WERI-Rb-1 (cell line): ENCODE measurements around the gene SPAG6.

ENCODE experiments used
- DNase-seq: peaks from one replicate; pipeline ENCODE4 v3.0.0-alpha.2; 2020
- H3K27ac ChIP-seq: fragments of 250-450 bp; sonication (Bioruptor Pico); 2 replicates; pipeline ENCODE4 v1.5.1; 2020; ENCODE audit warnings: mild to moderate bottlenecking, moderate library complexity
- H3K27me3 ChIP-seq: fragments of 250-450 bp; sonication (Bioruptor Pico); 2 replicates; pipeline ENCODE4 v1.5.1; 2021; ENCODE audit warnings: mild to moderate bottlenecking, low read depth, moderate library complexity; ENCODE audit not compliant: insufficient read depth, severe bottlenecking
- H3K36me3 ChIP-seq: fragments of 250-450 bp; sonication (Bioruptor Pico); 2 replicates; pipeline ENCODE4 v1.5.1; 2020; ENCODE audit warnings: mild to moderate bottlenecking, moderate library complexity
- H3K4me3 ChIP-seq: 2 replicates; pipeline ENCODE4 v1.5.1; 2011; ENCODE audit warnings: low read depth, mild to moderate bottlenecking, control low read depth, low read length
- H3K9me3 ChIP-seq: fragments of 250-450 bp; sonication (Bioruptor Pico); 2 replicates; pipeline ENCODE4 v1.5.1; 2021; ENCODE audit warnings: mild to moderate bottlenecking, moderate library complexity; ENCODE audit not compliant: severe bottlenecking
- TF ChIP-seq, protein P1 (sequence below): IDR thresholded peaks from 2 replicates; pipeline ENCODE4 v1.5.1; 2011; ENCODE audit warnings: low read depth, mild to moderate bottlenecking, control low read depth, inconsistent platforms, low read length

The SPAG6 gene

DNA sequence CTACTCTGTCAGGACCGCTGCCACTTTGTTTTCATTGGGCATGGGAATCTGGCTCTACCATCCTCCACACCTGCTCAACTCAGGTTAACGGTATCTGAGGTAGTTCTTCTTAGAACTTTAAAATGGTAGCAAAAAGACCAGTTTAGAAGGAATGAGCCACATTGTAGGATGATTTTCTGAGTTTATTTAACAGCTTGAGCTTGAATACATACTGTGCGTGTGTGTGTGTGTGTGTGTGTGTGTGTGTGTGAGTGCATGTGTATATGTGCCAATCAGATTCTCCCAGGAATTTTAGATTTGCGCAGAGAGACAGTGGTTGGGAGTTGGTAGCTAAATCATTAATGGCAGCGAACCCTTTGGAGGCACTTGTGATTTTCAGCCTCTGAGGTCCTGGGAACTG lies 81.4 kb downstream of the SPAG6 start:
- TF ChIP-seq, protein P1, sequence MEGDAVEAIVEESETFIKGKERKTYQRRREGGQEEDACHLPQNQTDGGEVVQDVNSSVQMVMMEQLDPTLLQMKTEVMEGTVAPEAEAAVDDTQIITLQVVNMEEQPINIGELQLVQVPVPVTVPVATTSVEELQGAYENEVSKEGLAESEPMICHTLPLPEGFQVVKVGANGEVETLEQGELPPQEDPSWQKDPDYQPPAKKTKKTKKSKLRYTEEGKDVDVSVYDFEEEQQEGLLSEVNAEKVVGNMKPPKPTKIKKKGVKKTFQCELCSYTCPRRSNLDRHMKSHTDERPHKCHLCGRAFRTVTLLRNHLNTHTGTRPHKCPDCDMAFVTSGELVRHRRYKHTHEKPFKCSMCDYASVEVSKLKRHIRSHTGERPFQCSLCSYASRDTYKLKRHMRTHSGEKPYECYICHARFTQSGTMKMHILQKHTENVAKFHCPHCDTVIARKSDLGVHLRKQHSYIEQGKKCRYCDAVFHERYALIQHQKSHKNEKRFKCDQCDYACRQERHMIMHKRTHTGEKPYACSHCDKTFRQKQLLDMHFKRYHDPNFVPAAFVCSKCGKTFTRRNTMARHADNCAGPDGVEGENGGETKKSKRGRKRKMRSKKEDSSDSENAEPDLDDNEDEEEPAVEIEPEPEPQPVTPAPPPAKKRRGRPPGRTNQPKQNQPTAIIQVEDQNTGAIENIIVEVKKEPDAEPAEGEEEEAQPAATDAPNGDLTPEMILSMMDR: no peak
- H3K9me3 ChIP-seq: no peaks in the 10 kb centered on the region
- DNase-seq: no peak
- H3K27ac ChIP-seq: no peak overlapping the region
- no peak overlapping the region for H3K4me3 ChIP-seq
- no peaks in the 10 kb centered on the region for H3K27me3 ChIP-seq
- H3K36me3 ChIP-seq: no peaks in the 10 kb centered on the region

GRCh38 chr10:22427101-22427500 lies 81.8 kb downstream of the SPAG6 start:
- H3K27me3 ChIP-seq: no peaks in the 10 kb centered on the region
- TF ChIP-seq, protein P1: no peak
- H3K9me3 ChIP-seq: no peaks in the 10 kb centered on the region
- DNase-seq: no peak
- peak overlapping the region; percentile 17; the same call in 1 of the 2 replicates for H3K27ac ChIP-seq
- H3K36me3 ChIP-seq: no peaks in the 10 kb centered on the region
- no peak overlapping the region for H3K4me3 ChIP-seq

- no peaks in the 10 kb centered on the region for H3K27me3 ChIP-seq
- no peaks in the 10 kb centered on the region for H3K9me3 ChIP-seq
- H3K36me3 ChIP-seq: no peaks in the 10 kb centered on the region
- peak overlapping the region; percentile 17; the same call in 1 of the 2 replicates for H3K27ac ChIP-seq
- TF ChIP-seq, protein P1: no peak
- H3K4me3 ChIP-seq: no peak overlapping the region; the same call in 1 of the 2 replicates
- peak; percentile 33 for DNase-seq
Observed at GRCh38 chr10:22427890-22428571, 82.7 kb downstream of the SPAG6 start.

- Histone ChIP-seq H3K4me3 (no peak overlapping the region), H3K36me3 (no peaks in the 10 kb centered on the region), H3K27ac (no peak overlapping the region), H3K27me3 (no peaks in the 10 kb centered on the region), H3K9me3 (no peaks in the 10 kb centered on the region)
- DNase-seq: no peak
- TF ChIP-seq, protein P1: no peak
Observed at GRCh38 chr10:22429146-22429545, 83.8 kb downstream of the SPAG6 start.

DNA sequence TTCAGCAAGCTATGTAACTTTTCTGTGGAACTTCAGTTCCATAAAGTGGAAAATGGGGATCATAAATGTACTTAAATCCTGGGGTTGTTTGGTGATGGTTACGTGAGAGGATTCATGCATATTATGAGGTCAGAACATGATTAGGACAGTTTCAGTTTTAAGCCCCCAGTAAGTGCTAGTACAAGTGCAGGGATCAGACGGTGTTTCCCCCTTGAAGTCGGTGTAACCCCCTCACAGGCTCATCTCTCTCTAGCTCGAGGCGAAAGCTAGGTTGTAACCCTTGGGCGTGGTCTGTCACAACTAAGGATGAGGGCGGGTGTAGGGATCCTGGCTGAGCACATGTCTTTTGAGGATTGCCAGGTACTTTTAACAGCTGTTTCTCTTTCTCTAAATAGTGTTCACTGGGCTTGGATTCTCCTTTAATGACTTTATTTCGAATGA lies 84.7 kb downstream of the SPAG6 start:
- no peak overlapping the region for H3K4me3 ChIP-seq
- TF ChIP-seq, protein P1: no peak
- no peaks in the 10 kb centered on the region for H3K27me3 ChIP-seq
- H3K36me3 ChIP-seq: no peaks in the 10 kb centered on the region
- H3K9me3 ChIP-seq: no peaks in the 10 kb centered on the region
- no peak overlapping the region for H3K27ac ChIP-seq
- DNase-seq: no peak

DNA sequence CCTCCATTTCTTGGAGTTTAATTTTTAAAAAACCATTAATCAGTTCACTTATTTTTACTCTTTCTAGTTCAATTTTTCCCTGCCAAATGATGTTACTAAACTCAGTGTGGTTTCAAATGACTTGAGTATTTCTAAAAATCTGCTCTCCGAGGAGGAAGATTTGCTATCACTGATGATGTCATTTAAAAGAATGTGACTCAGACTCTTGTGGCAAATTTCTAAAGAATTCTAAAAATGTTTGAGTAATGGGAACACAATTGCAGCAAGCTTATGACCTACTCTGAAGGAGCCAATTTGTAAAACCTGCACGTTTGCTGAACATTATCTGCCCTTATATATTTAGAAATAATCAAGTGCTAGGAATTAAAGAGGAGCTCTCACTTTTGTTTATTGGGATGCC lies 88.6 kb downstream of the SPAG6 start:
- H3K27ac ChIP-seq: no peak overlapping the region
- no peak for DNase-seq
- TF ChIP-seq, protein P1: no peak
- no peak overlapping the region for H3K4me3 ChIP-seq
- no peaks in the 10 kb centered on the region for H3K9me3 ChIP-seq
- no peaks in the 10 kb centered on the region for H3K36me3 ChIP-seq
- no peaks in the 10 kb centered on the region for H3K27me3 ChIP-seq
